ENCODE measurements around the gene RBBP5. TPM values are rescaled to one million over a fixed set of nuclear protein-coding genes. Genes with fewer than 3 reads are reported as not detected.

RBBP5 gene
- total RNA-seq, 1 donor from 2014 or later, result 18.7 TPM

DNA sequence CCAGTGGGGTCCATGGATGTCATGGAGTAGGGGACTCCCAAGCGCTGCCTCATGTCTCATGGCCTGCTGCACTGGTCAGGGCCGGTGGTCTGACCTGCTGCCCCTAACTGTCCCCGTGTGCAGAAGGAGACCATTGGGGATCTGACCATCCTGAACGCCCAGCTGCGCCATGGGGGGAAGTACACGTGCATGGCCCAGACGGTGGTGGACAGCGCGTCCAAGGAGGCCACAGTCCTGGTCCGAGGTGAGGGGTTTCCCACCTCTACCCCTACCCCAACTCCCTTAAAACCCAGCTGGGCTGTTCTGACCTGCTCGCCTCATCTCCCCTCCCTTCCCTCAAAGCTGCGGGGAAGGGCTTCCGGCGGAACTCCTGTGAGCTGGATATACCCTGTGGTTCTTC is 56.1 kb downstream of the RBBP5 start:
- Histone ChIP-seq H3K4me1 (ENCODE audit: insufficient read depth, low read length) (no peaks in the 10 kb centered on the region), H3K79me2 (ENCODE audit: insufficient read depth, low read length) (no peaks in the 10 kb centered on the region), H3K9me3 (ENCODE audit: insufficient read depth, low read depth, low read length) (no peaks in the 10 kb centered on the region), H3K27ac (ENCODE audit: low read depth, low read length) (no peak overlapping the region), H3K4me3 (ENCODE audit: insufficient read depth, low read depth, low read length) (no peak overlapping the region), H3K27me3 (ENCODE audit: insufficient read depth, low read length) (no peaks in the 10 kb centered on the region), H3K9ac (ENCODE audit: low read length) (no peak overlapping the region), H4K20me1 (ENCODE audit: insufficient read depth, low read length) (no peaks in the 10 kb centered on the region), H3K36me3 (ENCODE audit: insufficient read depth, low read length) (no peaks in the 10 kb centered on the region), H2AFZ (ENCODE audit: low read depth, low read length) (no peak overlapping the region), H3K4me2 (ENCODE audit: low read length) (no peak overlapping the region)
- H3K9me3 Mint-ChIP-seq (ENCODE audit: unreplicated experiment), result no peaks in the 10 kb centered on the region
- DNase-seq (ENCODE audit: low read depth), result no peak
- no peaks in the 10 kb centered on the region for H3K4me1 Mint-ChIP-seq (ENCODE audit: low read depth, unreplicated experiment)
- FAIRE-seq, result no peak
- no peak overlapping the region for H3K27ac Mint-ChIP-seq (ENCODE audit: unreplicated experiment)
- H3K4me3 Mint-ChIP-seq (ENCODE audit: unreplicated experiment), result no peak overlapping the region
- peaks cover 47% of the 10 kb centered on the region for H3K27me3 Mint-ChIP-seq (ENCODE audit: low read depth, unreplicated experiment)
- no peaks in the 10 kb centered on the region for H3K36me3 Mint-ChIP-seq (ENCODE audit: low read depth, unreplicated experiment)
- TF ChIP-seq EZH2 (IDR thresholded peaks at IDR 0.05; ENCODE audit: insufficient read depth, low read length), result no peak
- TF ChIP-seq, protein P1, sequence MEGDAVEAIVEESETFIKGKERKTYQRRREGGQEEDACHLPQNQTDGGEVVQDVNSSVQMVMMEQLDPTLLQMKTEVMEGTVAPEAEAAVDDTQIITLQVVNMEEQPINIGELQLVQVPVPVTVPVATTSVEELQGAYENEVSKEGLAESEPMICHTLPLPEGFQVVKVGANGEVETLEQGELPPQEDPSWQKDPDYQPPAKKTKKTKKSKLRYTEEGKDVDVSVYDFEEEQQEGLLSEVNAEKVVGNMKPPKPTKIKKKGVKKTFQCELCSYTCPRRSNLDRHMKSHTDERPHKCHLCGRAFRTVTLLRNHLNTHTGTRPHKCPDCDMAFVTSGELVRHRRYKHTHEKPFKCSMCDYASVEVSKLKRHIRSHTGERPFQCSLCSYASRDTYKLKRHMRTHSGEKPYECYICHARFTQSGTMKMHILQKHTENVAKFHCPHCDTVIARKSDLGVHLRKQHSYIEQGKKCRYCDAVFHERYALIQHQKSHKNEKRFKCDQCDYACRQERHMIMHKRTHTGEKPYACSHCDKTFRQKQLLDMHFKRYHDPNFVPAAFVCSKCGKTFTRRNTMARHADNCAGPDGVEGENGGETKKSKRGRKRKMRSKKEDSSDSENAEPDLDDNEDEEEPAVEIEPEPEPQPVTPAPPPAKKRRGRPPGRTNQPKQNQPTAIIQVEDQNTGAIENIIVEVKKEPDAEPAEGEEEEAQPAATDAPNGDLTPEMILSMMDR (IDR thresholded peaks at IDR 0.05; ENCODE audit: insufficient read depth, low read depth, low read length), result no peak

DNA sequence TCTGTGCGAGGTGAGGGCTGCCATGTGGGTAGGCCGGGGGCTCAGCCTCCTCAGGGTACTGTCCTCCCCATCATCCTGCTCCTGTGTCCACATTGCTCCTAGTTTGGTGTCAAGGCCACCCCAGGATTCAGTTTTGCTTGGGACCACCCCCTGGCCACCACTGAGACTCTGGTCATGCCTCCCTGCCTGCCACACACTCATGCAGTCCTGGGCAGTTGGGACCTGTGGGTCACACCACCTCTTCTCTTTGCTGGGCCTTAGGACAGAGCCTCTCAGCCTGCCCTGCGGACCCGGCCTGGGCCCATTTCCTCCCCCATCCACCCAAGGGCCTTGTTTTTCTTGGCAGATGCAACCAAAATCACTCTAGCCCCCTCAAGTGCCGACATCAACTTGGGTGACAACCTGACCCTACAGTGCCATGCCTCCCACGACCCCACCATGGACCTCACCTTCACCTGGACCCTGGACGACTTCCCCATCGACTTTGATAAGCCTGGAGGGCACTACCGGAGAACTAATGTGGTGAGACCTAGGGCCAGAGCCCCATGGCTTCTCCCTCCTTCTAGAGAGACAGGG is 56.9 kb downstream of the RBBP5 start:
- no peak for FAIRE-seq
- H3K27me3 Mint-ChIP-seq (ENCODE audit: low read depth, unreplicated experiment), result peaks cover 49% of the 10 kb centered on the region

DNA sequence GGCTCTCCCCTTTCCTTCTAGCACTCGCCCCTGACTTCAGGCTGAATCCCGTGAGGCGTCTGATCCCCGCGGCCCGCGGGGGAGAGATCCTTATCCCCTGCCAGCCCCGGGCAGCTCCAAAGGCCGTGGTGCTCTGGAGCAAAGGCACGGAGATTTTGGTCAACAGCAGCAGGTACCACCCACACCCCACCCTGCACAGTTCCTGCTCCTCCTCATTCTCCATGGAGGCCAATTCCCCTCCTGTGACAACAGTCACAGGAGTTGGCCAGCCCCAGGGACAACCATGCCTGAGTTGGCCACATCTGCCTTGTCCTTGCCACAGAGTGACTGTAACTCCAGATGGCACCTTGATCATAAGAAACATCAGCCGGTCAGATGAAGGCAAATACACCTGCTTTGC is 57.5 kb downstream of the RBBP5 start:
- Histone ChIP-seq H4K20me1 (ENCODE audit: insufficient read depth, low read length) (no peaks in the 10 kb centered on the region), H3K4me2 (ENCODE audit: low read length) (no peak overlapping the region), H3K79me2 (ENCODE audit: insufficient read depth, low read length) (no peaks in the 10 kb centered on the region), H3K4me3 (ENCODE audit: insufficient read depth, low read depth, low read length) (no peak overlapping the region), H3K36me3 (ENCODE audit: insufficient read depth, low read length) (no peaks in the 10 kb centered on the region), H3K27me3 (ENCODE audit: insufficient read depth, low read length) (no peaks in the 10 kb centered on the region), H3K9ac (ENCODE audit: low read length) (no peak overlapping the region), H3K9me3 (ENCODE audit: insufficient read depth, low read depth, low read length) (no peaks in the 10 kb centered on the region), H2AFZ (ENCODE audit: low read depth, low read length) (no peak overlapping the region), H3K4me1 (ENCODE audit: insufficient read depth, low read length) (no peaks in the 10 kb centered on the region), H3K27ac (ENCODE audit: low read depth, low read length) (no peak overlapping the region)
- Mint-ChIP-seq H3K27ac (ENCODE audit: unreplicated experiment) (no peak overlapping the region), H3K27me3 (ENCODE audit: low read depth, unreplicated experiment) (peaks cover 52% of the 10 kb centered on the region), H3K36me3 (ENCODE audit: low read depth, unreplicated experiment) (no peaks in the 10 kb centered on the region), H3K4me1 (ENCODE audit: low read depth, unreplicated experiment) (no peaks in the 10 kb centered on the region), H3K4me3 (ENCODE audit: unreplicated experiment) (no peak overlapping the region), H3K9me3 (ENCODE audit: unreplicated experiment) (no peaks in the 10 kb centered on the region)
- TF ChIP-seq, protein P1 (IDR thresholded peaks at IDR 0.05; ENCODE audit: insufficient read depth, low read depth, low read length), result no peak
- DNase-seq (ENCODE audit: low read depth), result no peak
- no peak for FAIRE-seq

More for the DNA sequence above, 56.9 kb downstream of the RBBP5 start:
- Histone ChIP-seq H3K79me2 (ENCODE audit: insufficient read depth, low read length) (no peaks in the 10 kb centered on the region), H3K4me2 (ENCODE audit: low read length) (no peak overlapping the region), H3K4me1 (ENCODE audit: insufficient read depth, low read length) (no peaks in the 10 kb centered on the region), H3K27me3 (ENCODE audit: insufficient read depth, low read length) (no peaks in the 10 kb centered on the region), H3K27ac (ENCODE audit: low read depth, low read length) (no peak overlapping the region), H2AFZ (ENCODE audit: low read depth, low read length) (no peak overlapping the region), H3K36me3 (ENCODE audit: insufficient read depth, low read length) (no peaks in the 10 kb centered on the region), H3K9me3 (ENCODE audit: insufficient read depth, low read depth, low read length) (no peaks in the 10 kb centered on the region), H3K9ac (ENCODE audit: low read length) (no peak overlapping the region), H4K20me1 (ENCODE audit: insufficient read depth, low read length) (no peaks in the 10 kb centered on the region), H3K4me3 (ENCODE audit: insufficient read depth, low read depth, low read length) (no peak overlapping the region)
- H3K4me1 Mint-ChIP-seq (ENCODE audit: low read depth, unreplicated experiment), result no peaks in the 10 kb centered on the region
- no peak overlapping the region for H3K4me3 Mint-ChIP-seq (ENCODE audit: unreplicated experiment)
- H3K9me3 Mint-ChIP-seq (ENCODE audit: unreplicated experiment), result no peaks in the 10 kb centered on the region
- TF ChIP-seq, protein P1 (IDR thresholded peaks at IDR 0.05; ENCODE audit: insufficient read depth, low read depth, low read length), result no peak
- TF ChIP-seq EZH2 (IDR thresholded peaks at IDR 0.05; ENCODE audit: insufficient read depth, low read length), result no peak
- no peaks in the 10 kb centered on the region for H3K36me3 Mint-ChIP-seq (ENCODE audit: low read depth, unreplicated experiment)
- DNase-seq (ENCODE audit: low read depth), result no peak
- H3K27ac Mint-ChIP-seq (ENCODE audit: unreplicated experiment), result no peak overlapping the region

All from astrocyte (in vitro differentiated cells and primary cell).